WI38 (cell line): ENCODE results near the gene DDX10.

Source experiments
- H3K4me3 ChIP-seq: 2 replicates; pipeline ENCODE4 v1.5.1; 2011; ENCODE audit warnings: low read depth, mild to moderate bottlenecking, control low read depth, low read length
- TF ChIP-seq, protein P1 (sequence below): IDR thresholded peaks from 2 replicates; pipeline ENCODE4 v1.5.1; 2012; ENCODE audit warnings: low read depth, mild to moderate bottlenecking, control low read depth, low read length

Gene DDX10

DNA sequence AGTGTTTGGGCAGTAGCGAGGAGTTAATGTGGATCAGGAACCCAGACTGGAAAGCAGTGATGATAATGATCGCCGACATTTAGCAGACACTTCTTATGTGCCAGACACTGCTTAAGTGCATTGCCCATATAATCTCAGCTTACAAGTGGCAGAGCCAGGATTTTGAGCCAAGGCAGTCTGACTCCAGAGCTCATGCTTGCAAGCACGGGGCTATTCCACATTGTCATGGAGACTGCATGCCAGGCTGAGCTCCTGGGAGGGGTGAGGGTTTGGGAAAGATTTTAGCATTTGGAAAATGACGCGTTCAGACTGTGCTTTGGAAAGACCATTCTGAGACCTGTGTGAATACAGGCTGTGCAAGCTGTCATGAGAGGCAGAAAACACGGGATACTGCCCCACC lies 302.7 kb downstream of the DDX10 start:
- TF ChIP-seq, protein P1, sequence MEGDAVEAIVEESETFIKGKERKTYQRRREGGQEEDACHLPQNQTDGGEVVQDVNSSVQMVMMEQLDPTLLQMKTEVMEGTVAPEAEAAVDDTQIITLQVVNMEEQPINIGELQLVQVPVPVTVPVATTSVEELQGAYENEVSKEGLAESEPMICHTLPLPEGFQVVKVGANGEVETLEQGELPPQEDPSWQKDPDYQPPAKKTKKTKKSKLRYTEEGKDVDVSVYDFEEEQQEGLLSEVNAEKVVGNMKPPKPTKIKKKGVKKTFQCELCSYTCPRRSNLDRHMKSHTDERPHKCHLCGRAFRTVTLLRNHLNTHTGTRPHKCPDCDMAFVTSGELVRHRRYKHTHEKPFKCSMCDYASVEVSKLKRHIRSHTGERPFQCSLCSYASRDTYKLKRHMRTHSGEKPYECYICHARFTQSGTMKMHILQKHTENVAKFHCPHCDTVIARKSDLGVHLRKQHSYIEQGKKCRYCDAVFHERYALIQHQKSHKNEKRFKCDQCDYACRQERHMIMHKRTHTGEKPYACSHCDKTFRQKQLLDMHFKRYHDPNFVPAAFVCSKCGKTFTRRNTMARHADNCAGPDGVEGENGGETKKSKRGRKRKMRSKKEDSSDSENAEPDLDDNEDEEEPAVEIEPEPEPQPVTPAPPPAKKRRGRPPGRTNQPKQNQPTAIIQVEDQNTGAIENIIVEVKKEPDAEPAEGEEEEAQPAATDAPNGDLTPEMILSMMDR: no peak
- no peak overlapping the region for H3K4me3 ChIP-seq

DNA sequence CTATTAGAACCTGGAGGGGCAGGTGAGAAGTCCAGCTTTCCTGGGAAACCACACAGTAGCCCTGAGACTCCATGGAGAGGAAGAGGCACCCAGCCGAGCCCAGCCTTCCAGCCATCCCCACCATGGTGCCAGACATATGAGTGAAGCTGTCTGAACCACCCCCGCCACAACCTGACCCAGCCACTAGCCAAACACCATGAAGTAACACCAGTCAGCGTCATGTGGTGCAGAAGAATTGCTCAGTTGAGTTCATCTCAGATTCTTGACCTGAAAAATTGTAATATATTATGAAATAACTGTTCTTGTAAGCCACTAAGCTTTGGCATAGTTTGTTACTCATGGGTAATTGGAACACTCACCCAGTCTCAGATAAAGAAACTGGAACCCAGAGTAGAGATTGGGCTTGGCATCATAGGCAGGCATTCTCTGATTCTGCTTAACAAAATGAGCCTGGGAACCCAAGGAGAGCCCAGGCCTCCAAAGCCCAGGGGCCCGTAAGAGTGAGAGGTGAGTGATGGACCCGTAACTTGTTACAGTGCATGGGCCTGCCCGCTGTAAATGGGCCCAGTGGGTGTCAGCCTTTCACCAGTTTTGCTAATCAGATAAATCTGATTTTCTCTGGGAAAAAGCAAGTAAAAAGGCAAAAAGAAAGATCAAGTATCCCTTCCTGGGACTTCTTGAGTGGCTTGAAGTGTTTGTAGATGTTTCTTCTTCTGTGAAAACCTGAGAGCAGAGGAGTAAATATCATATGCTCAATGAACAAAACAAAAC lies 305.5 kb downstream of the DDX10 start:
- no peak overlapping the region for H3K4me3 ChIP-seq
- TF ChIP-seq, protein P1: no peak

DNA sequence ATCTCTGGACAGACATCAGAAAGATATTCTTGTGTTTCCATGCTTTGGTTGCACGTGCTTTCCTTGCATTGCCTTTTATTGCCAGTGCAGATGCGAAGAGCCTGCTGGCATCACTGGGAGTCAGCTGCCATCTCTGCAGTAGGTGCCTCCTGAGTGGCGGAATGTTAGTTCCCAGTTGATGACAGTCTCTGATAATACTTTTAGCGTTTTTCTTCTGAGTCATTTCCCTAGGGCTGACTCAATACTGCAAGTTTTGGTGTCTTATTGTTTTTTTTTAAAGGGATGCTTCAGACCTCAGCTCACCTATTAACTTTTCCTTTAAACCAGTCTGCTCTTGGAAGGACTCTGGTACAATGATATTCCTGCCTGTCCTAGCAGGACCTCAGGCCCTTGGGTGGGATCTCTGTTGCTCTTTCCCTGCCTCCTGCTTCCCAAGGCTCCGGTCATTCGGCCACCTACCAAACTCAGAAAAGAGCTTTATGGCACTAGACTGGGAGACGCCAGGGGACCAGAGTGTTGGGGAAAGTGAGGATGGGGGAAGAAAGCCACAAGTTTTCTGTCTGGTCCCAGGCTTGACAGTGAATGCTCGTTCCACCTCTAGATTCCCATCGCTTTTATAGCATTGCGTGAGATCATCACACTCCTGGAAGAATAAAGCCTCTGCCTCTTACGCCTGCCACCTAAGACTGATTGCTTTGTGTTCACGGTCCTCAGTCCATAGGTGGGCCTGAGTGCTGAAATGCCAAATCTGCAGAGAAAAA lies 308.7 kb downstream of the DDX10 start:
- TF ChIP-seq, protein P1: no peak

DNA sequence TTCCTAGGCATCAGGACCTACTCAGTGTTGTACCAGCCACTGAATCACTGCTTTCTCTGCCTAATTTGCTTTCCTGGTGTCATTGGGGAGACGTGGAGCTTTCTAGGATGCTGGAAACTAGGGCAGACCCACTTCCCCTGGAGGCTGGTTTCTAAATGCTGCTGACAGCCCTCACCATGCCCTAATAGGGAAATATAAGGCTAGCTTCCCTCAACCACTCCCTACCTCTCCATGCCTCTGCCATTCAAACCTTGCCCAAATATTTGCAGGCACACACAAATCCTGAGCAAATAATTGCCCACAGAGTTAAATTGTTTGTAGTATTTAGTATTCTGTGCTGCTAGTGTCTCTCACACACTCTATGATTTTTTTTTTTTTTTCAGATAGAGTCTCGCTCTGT lies 310.2 kb downstream of the DDX10 start:
- no peak overlapping the region for H3K4me3 ChIP-seq
- TF ChIP-seq, protein P1: no peak

More for the DNA sequence above, 308.7 kb downstream of the DDX10 start:
- H3K4me3 ChIP-seq: no peak overlapping the region

DNA sequence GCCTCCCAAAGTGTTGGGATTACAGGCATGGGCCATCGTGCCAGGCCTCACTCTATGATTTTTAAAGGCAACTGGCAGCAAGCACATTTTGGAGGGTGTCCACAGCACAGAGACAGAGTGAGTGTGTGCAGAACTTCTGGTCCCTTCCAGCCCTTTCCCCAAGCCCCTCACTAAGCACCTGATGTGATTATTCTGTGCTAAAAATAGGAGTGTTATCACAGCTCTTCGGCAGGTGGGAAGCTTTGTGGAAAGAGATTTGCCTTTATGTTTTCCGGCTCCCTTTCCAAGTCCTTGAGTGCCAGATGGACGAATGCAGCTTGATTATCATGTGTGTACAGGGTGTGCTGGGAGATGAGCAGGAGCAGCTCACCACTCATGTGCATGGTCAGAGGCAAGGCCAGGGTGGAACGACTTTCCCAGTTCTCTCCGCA lies 310.8 kb downstream of the DDX10 start:
- no peak overlapping the region for H3K4me3 ChIP-seq
- TF ChIP-seq, protein P1: no peak

DNA sequence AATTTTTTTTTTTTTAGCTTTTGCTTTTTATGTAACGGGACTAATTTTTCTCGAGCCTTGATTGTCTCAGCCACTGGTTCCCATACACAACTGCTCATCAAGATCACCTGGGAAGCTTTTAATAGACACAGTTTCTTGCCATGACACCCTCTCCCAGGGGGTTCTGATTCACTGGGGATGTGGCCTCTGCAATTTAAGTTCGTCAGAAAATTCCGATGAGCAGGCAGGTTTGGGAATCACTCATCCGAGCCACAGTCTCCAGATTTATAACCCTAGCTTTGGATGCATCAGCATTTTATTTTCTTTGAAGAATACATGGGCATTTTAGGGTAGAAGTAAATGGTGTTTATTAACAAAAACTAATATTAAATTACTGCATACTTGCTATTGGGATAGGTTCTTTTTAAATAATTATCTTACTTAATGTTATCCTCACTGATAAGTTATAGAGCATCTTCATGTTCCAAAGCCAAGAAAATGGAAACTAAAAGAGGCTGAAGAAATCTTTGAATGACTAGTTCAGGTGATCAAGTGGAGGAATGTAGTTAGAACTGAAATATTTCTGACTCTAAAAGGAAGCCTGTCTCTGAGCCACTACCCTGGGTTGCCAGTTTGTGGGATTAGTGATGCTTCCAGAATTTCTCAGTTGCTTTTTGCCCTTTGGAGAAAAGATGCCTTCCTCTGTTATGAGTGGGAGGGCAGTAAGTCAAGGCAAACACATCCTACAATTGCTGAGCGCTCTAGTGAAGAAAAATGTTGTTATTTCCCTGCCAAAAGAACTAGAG lies 319.0 kb downstream of the DDX10 start:
- H3K4me3 ChIP-seq: no peak overlapping the region
- TF ChIP-seq, protein P1: no peak
